T-helper 17 cell (primary cell): ENCODE measurements around the gene C19orf67. TPM values are rescaled to one million over a fixed set of nuclear protein-coding genes. Genes with fewer than 3 reads are reported as not detected.
A peak's percentile ranks its signal among the peaks of the same experiment; 100 is the strongest.

Experiments
- ATAC-seq: fragments of 150-1000 bp; cut with Tn5 transposase; 2 replicates; pipeline ENCODE4 v1.10.0; 2021; ENCODE audit warnings: mild to moderate bottlenecking, moderate library complexity
- DNase-seq, 3 donors: peaks; one replicate each; pipeline versions ENCODE4 v3.0.0 to v3.0.0-alpha.2; 2020 to 2021
- H3K9me3 ChIP-seq: one replicate; pipeline ENCODE4 v1.7.0; 2013; ENCODE audit warnings: low read length, mild to moderate bottlenecking; ENCODE audit not compliant: control insufficient read depth, poor library complexity, severe bottlenecking
- H3K27ac Mint-ChIP-seq: one replicate; pipeline ENCODE4 v1.8.0; 2022; ENCODE audit warnings: mild to moderate bottlenecking, moderate library complexity, mixed read lengths
- H3K27me3 Mint-ChIP-seq: one replicate; pipeline ENCODE4 v1.8.0; 2022; ENCODE audit warnings: mixed read lengths
- H3K36me3 Mint-ChIP-seq: one replicate; pipeline ENCODE4 v1.8.0; 2022; ENCODE audit warnings: low read depth, mixed read lengths
- H3K4me1 Mint-ChIP-seq: one replicate; pipeline ENCODE4 v1.8.0; 2022; ENCODE audit warnings: mild to moderate bottlenecking, mixed read lengths
- H3K4me3 Mint-ChIP-seq: one replicate; pipeline ENCODE4 v1.8.0; 2022; ENCODE audit warnings: mild to moderate bottlenecking, moderate library complexity, mixed read lengths
- total RNA-seq, 4 donors: library from RNA in 2 of 4; stranded (reverse) in 2 of 4; gene quantifications; one replicate each; pipeline ENCODE4 v1.2.3 and lab custom pipeline; 2022 to 2026

The C19orf67 gene
- total RNA-seq, 2 donors from 2014 or later: 0.22 to 0.31 TPM

DNA sequence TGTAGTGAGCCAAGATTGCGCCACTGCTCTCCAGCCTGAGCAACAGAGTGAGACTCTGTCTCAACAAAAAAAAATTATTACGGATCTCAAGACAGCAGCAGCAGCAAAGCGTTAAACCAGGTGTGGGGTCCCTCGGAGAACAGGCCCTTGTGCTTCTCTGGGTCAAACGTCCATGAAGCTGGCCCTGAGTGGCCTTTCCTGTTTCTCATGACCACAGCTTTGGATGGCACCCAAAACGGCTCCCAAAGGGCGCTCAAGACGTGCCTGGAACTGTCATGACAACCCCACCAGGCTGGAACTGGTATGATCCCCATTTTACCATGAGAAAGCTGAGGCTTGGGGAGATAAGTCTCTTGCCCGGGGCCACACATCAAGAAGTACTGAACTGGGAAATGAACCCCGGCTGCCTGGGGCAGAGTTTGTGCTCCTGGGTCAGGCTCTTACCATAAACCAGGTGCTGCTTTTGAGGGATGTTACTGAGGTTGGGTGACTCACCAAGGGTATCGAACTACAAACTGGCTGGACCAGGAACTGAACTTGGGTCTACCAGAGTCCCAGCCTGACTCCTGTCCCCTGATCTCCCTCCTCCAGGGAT is 16.6 kb upstream of the C19orf67 start:
- Mint-ChIP-seq H3K27me3 (no peaks in the 10 kb centered on the region), H3K36me3 (no peaks in the 10 kb centered on the region), H3K4me1 (no peaks in the 10 kb centered on the region), H3K27ac (no peak overlapping the region), H3K4me3 (no peak overlapping the region)
- ATAC-seq (no peak), DNase-seq (no peak)
- no peaks in the 10 kb centered on the region for H3K9me3 ChIP-seq

DNA sequence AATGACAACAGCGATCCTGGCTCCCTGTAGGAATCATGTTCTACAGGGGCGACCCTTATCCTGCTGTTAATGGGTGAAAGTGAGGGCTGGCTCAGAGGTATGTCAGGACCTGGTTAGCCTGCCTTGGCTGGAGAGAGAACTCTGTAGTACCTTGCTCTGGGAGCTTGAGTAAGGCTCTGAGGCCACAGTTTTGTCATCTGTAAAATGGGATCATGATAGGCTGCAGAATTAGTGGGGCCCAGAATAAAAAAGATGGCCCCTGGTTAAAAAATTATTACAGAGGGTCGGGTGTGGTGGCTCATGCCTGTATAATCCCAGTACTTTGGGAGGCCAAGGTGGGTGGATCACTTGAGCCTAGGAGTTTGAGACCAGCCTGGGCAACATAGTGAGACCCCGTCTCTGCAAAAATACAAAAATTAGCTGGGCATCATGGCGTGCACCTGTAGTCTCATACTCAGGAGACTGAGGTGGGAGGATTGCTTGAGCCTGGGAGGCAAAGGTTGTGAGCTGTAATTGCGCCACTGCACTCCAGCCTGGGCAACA is 15.5 kb upstream of the C19orf67 start:
- Mint-ChIP-seq H3K4me1 (no peaks in the 10 kb centered on the region), H3K36me3 (no peaks in the 10 kb centered on the region), H3K27me3 (no peaks in the 10 kb centered on the region), H3K4me3 (no peak overlapping the region), H3K27ac (no peak overlapping the region)
- ATAC-seq (no peak), DNase-seq (no peak)
- no peaks in the 10 kb centered on the region for H3K9me3 ChIP-seq

DNA sequence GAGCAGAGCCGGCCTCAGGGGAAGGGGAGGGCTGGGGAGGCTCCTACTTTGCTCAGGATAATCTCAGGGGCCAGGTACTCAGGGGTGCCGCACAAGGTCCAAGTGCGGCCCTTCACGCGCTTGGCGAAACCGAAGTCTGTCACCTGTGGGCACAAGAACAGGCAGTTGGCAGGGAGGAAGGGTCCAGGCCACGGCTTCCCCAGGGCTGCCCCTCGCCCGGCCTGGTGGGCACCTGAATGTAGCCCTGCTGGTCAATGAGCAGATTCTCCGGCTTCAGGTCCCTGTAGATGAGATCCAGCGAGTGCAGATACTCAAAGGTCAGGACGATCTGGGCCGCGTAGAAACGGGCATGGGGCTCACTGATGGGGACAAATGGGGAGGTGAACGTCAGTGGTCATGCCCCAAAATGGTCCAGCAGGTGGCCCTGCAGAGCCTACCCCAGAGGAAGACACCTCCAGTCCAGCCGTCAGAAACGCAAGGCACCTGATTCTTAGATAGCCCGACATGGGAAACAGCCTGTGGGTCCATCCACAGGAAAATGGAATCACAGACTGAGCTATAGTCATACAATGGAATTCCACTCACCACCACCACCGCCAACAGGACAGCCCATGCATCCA is 12.1 kb upstream of the C19orf67 start:
- Mint-ChIP-seq H3K4me1 (no peaks in the 10 kb centered on the region), H3K27me3 (no peaks in the 10 kb centered on the region), H3K27ac (no peak overlapping the region), H3K36me3 (no peaks in the 10 kb centered on the region), H3K4me3 (no peak overlapping the region)
- no peak for ATAC-seq
- no peak for DNase-seq
- no peaks in the 10 kb centered on the region for H3K9me3 ChIP-seq

DNA sequence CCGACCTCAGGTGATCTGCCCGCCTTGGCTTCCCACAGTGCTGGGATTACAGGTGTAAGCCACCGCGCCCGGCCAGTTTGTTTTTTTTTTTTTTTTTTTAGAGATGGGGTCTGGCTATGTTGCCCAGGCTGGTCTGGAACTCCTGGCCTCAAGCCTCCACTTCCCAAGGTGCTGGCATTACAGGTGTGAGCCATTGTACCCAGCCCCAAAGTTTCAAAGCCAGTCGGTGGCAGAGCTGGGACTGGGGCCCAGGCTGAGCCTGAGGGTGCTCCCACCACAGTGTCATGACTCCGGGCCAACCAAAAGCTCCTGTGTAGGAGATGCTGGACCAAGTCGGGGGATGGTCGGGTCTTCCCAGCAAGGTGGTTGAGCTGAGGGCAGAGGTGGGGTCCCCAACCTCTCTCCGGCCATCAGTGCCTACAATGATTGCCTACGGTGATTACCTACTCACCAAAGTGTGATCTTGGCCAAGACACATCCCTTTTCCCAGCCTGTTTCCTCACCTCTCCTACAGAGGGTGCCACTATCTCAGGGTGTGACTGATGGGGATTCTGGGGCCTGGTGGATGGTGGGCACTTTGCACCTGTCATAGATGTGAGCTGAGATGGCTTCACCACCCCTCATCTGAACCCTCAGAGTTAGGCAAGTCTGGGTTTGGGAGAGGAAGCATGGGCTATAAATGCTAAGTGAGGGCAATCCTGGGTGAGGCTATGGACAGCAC is 10.8 kb upstream of the C19orf67 start:
- H3K27ac Mint-ChIP-seq: no peak overlapping the region
- DNase-seq: no peak
- H3K9me3 ChIP-seq: no peaks in the 10 kb centered on the region
- no peaks in the 10 kb centered on the region for H3K36me3 Mint-ChIP-seq
- H3K27me3 Mint-ChIP-seq: no peaks in the 10 kb centered on the region
- ATAC-seq: no peak
- no peak overlapping the region for H3K4me3 Mint-ChIP-seq
- H3K4me1 Mint-ChIP-seq: peaks cover 7% of the 10 kb centered on the region

DNA sequence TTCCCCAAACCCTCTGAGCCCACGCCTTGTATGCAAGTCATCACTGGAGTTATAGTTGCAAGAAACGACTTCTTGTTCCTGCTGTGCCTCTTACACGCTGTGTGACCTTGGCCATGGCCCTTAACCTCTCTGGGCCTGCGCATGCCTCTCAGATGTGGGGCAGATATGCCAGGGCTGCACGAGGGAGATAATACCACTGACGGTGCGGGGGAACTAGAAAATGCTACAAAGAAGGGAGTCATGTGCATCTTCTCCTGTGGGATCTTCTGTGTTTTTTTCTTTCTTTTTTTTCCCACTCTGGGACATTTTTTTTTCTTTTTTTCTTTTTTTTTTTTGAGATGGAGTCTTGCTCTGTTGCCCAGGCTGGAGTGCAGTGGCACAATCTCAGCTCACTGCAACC is 9.3 kb upstream of the C19orf67 start:
- Mint-ChIP-seq H3K4me3 (no peak overlapping the region), H3K36me3 (no peaks in the 10 kb centered on the region), H3K27ac (no peak overlapping the region), H3K4me1 (peaks cover 8% of the 10 kb centered on the region), H3K27me3 (no peaks in the 10 kb centered on the region)
- no peak for ATAC-seq
- DNase-seq: no peak
- no peaks in the 10 kb centered on the region for H3K9me3 ChIP-seq

DNA sequence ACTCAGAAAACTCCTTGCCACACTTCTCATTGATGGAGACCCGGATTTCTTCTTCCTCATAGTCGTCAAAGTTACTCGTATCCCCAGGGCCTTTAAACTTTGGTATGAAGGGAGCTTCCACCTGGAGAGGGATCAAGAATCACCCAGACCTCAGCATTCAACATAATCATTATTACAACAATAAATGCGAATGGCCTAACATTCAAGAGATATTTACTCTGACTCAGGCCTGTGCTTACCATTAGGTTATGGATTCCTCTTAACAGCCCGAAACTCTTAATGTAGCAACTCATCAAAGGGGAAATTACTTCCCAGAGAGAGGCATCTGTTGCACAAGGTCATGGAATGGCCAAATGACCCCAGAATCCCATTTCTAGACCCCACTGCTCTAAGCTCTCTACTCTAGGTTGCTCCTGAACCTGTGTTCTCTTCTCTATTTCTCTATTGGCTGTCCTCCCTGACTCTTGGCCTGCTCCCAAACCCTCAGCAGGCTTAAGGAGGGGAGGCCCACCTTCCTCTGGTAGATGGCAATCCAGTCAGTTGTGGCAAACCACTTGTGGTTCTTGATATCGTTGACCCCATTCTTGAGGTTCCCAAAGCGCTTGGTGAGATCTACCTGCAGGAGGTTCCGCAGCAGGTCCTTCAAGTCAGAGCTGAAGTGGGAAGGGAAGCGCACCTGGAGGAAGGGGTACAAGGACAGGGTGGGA is 7.7 kb upstream of the C19orf67 start:
- DNase-seq (no peak), ATAC-seq (no peak)
- Mint-ChIP-seq H3K4me3 (peak overlapping the region; percentile 22), H3K27me3 (no peaks in the 10 kb centered on the region), H3K36me3 (peaks cover 3% of the 10 kb centered on the region), H3K4me1 (peaks cover 12% of the 10 kb centered on the region), H3K27ac (no peak overlapping the region)
- H3K9me3 ChIP-seq: no peaks in the 10 kb centered on the region

DNA sequence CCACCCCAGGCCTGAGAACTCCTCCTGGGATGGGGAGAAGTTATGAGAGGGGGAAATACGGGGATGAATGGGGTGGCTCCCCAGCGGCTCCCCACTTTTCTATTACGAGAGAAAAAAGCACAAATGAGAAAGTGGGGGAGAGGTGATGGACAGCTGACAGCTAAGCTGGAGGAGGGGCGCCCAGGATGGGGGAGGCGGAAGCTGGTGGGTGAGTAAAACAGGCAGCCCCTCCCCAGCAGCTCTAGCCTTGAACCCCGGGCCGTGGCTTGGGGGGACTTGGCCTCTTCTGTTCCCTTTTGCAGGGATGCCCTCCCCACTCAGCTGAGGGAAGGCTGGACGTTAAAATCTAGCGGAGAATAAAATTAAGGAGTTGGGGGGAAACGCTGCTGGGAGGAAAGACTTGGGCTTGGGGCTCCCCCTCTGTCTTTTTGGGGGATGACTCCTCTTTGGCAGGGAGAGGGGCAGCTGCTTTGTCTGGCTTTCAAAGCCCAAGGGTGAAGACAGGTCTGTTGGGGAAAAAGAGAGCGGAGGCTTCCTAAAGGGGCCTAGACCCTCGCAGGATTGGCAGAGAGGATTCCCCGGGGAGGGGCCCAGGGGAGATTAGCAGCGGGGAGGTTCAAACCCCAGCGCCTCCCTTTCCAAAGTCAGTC is 6.4 kb upstream of the C19orf67 start:
- peaks cover 3% of the 10 kb centered on the region for H3K36me3 Mint-ChIP-seq
- no peak for DNase-seq
- H3K9me3 ChIP-seq: no peaks in the 10 kb centered on the region
- H3K27ac Mint-ChIP-seq: peak overlapping the region; percentile 95
- ATAC-seq: no peak
- H3K4me3 Mint-ChIP-seq: peak overlapping the region; percentile 98
- peaks cover 12% of the 10 kb centered on the region for H3K4me1 Mint-ChIP-seq
- no peaks in the 10 kb centered on the region for H3K27me3 Mint-ChIP-seq

DNA sequence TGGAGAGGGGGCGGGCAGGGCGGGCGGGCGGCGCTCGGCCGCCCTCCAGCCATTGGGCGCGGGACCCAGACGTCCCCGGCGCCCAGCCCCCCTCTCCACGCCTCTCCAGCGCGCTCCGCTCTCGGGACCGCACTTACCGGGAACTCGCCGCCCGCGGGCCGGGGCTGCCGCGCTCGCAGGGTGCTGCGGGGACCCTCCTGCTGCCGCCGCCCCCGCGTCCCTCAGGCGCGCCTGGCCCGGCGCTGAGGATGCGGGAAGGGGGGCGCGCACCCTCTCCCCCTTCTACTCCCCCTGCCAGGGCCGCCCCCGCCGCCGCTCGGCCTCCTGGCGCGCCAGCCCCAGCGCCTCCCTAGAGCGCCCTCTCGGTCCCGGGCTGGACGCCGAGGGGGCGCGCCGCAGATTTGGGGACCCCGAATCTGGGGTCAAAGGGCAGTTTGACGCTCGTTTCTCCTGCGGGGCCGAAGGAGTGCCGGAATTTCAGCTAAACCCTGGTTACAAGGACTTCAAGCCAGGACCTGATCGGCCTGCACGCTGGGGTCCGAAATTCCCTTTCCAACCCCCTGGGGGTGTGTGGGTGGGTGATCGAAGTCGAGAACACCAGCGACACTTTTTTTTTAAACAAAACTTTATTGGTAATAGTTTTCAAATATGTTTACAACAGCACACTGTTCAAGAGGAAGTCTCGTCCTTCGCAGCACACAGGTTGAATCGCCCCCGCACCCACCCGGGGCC is 5.7 kb upstream of the C19orf67 start:
- Mint-ChIP-seq H3K36me3 (peaks cover 3% of the 10 kb centered on the region), H3K4me3 (peak overlapping the region; percentile 98)
- no peaks in the 10 kb centered on the region for H3K9me3 ChIP-seq

DNA sequence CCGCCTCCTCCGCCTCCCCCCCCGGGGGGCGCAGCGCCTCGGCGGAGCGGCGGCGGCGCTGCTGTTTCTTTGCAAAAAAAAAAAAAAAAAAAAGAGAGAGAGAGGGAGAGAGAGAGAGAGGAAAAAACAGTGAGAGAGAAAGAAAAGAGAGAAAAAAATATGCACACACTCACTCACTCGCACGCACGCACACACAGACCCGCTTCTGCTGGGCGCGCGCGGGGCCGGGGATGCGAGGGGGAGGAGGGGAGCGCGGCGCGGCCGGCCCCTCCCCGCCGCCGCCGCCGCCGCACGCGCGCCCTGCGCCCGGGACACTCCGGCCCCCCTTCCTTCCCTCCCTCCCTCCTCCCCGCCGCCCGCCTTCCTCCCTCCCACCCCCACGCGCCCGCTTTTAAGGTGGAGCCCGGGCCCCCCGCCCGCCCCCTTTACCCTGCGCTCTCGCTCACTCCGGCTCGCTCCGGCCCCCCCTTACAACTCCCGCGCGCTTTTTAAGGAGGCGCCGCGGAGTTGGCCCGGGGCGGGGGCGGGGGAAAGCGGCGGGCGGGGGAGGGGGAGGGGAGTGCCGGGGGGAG is 5.0 kb upstream of the C19orf67 start, which contains the start of gene SAMD1:
Gene SAMD1, minus strand, starts transcription at position 243 of the 572 bp plus-strand sequence.
- H3K27ac Mint-ChIP-seq: peak within 1 kb of the TSS; percentile 95
- peaks cover 12% of the 10 kb centered on the region for H3K4me1 Mint-ChIP-seq
- peaks cover 3% of the 10 kb centered on the region for H3K36me3 Mint-ChIP-seq
- peak within 1 kb of the TSS; percentile 98 for H3K4me3 Mint-ChIP-seq
- DNase-seq (peak; percentile 58 to 83 (median 82)), ATAC-seq (peak; percentile 74)
- no peaks in the 10 kb centered on the region for H3K27me3 Mint-ChIP-seq
- no peaks in the 10 kb centered on the region for H3K9me3 ChIP-seq

More for the DNA sequence above, 5.7 kb upstream of the C19orf67 start:
- DNase-seq (peak in 2 of 3 donors; percentile 48 to 63), ATAC-seq (peak; percentile 67)
- Mint-ChIP-seq H3K27me3 (no peaks in the 10 kb centered on the region), H3K27ac (peak overlapping the region; percentile 95), H3K4me1 (peaks cover 12% of the 10 kb centered on the region)

DNA sequence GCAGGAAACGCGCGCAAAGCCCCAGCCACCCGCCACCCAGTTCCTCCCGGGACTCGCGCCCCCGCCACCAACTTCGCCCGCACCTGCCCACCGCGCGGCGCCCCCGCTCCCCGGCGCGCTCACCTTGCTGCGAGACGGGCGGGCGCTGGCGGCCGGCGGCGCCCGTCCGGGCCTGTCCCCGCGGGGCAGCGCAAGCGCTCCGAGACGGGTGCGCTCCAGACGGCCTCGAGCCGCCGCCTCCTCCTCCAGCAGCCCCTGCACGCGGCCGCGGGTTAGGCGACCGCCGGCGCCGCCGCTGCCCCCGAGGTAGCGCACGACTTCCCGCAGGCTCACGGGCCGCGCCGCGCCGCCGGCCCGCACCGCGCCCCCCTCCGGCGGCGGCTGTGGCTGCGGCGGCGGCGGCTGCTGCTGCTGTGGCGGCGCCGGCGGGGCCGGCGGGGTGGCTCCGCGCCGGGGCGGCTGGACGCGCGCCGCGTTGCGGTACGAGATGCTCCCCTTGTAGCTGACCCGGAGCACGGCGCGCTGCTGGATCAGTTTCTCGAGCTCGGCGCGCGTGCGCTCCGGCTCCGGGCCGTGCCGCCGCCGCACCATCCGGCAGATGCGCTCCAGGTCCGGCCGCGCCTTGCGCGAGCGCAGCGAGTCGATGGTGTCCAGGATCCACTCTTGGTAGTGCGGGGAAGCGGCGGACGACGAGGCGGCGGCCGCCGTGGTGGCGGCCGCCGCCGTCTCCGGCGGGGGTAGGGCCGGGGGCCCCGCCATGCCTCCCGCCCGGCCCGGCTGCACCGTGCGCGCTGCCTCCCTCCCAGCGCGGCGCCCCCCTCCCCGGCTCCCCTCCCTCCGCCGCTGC is 4.3 kb upstream of the C19orf67 start:
- DNase-seq (peak; percentile 37 to 46 (median 43)), ATAC-seq (peak; percentile 25)
- Mint-ChIP-seq H3K4me1 (peaks cover 12% of the 10 kb centered on the region), H3K4me3 (peak overlapping the region; percentile 88), H3K36me3 (peaks cover 3% of the 10 kb centered on the region), H3K27me3 (no peaks in the 10 kb centered on the region), H3K27ac (peak overlapping the region; percentile 86)
- no peaks in the 10 kb centered on the region for H3K9me3 ChIP-seq

DNA sequence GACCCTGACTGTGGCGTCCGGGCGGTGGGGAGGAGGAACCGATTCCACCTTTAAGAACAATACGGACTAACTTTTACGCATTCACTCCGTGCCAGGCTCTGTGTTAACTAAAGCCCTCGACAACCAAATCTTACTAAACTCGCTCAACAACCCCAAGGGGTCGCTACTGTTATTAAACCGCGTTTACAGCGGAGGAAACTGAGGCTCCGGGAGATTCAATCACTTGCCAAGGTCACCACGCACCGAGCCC is 3.8 kb upstream of the C19orf67 start:
- ATAC-seq: no peak
- peaks cover 12% of the 10 kb centered on the region for H3K4me1 Mint-ChIP-seq
- H3K4me3 Mint-ChIP-seq: peak overlapping the region; percentile 80
- H3K27ac Mint-ChIP-seq: peak overlapping the region; percentile 86
- DNase-seq: no peak
- H3K9me3 ChIP-seq: no peaks in the 10 kb centered on the region
- H3K36me3 Mint-ChIP-seq: peaks cover 3% of the 10 kb centered on the region
- H3K27me3 Mint-ChIP-seq: no peaks in the 10 kb centered on the region
